ENCODE results near the gene PALLD.
"Not testable (repeated sequence)": the region's sequence is repeated elsewhere in the genome, so short reads cannot be mapped to it uniquely, and the experiment has no call there.

Gene PALLD

GRCh38 chr4:168804146-168804545, 307.3 kb downstream of the PALLD start:
- no peak for DNase-seq (ENCODE audit: extremely low read depth in 1 of 2, low read depth in 1 of 2)

GRCh38 chr4:168805341-168805740, 308.5 kb downstream of the PALLD start:
- DNase-seq (ENCODE audit: extremely low read depth in 1 of 2, low read depth in 1 of 2), result no peak

- not testable (repeated sequence) for DNase-seq (ENCODE audit: extremely low read depth in 1 of 2, low read depth in 1 of 2)
Measured at GRCh38 chr4:168806247-168806646, 309.4 kb downstream of the PALLD start.

GRCh38 chr4:168811207-168811606, 314.4 kb downstream of the PALLD start:
- no peak for DNase-seq (ENCODE audit: extremely low read depth in 1 of 2, low read depth in 1 of 2)

GRCh38 chr4:168811786-168812651, 315.2 kb downstream of the PALLD start:
- no peak for DNase-seq (ENCODE audit: extremely low read depth in 1 of 2, low read depth in 1 of 2)

GRCh38 chr4:168812806-168813205, 316.0 kb downstream of the PALLD start:
- no peak for DNase-seq (ENCODE audit: extremely low read depth in 1 of 2, low read depth in 1 of 2)

- no peak for DNase-seq (ENCODE audit: extremely low read depth in 1 of 2, low read depth in 1 of 2)
Measured at GRCh38 chr4:168813890-168814289, 317.0 kb downstream of the PALLD start.

- DNase-seq (ENCODE audit: extremely low read depth in 1 of 2, low read depth in 1 of 2), result no peak
Measured at GRCh38 chr4:168815379-168816345, 318.8 kb downstream of the PALLD start.

- DNase-seq (ENCODE audit: extremely low read depth in 1 of 2, low read depth in 1 of 2), result no peak
Measured at GRCh38 chr4:168817370-168817769, 320.5 kb downstream of the PALLD start.

GRCh38 chr4:168822481-168822880, 325.6 kb downstream of the PALLD start:
- no peak for DNase-seq (ENCODE audit: extremely low read depth in 1 of 2, low read depth in 1 of 2)

- DNase-seq (ENCODE audit: extremely low read depth in 1 of 2, low read depth in 1 of 2), result no peak
Measured at GRCh38 chr4:168825975-168826374, 329.1 kb downstream of the PALLD start.

GRCh38 chr4:168826620-168827019, 329.8 kb downstream of the PALLD start:
- no peak for DNase-seq (ENCODE audit: extremely low read depth in 1 of 2, low read depth in 1 of 2)

GRCh38 chr4:168830777-168831512, 334.1 kb downstream of the PALLD start:
- DNase-seq (ENCODE audit: extremely low read depth in 1 of 2, low read depth in 1 of 2), result no peak

- DNase-seq (ENCODE audit: extremely low read depth in 1 of 2, low read depth in 1 of 2), result no peak
Measured at GRCh38 chr4:168831585-168831918, 334.7 kb downstream of the PALLD start.

- peak; percentile 34 to 47 for DNase-seq (ENCODE audit: extremely low read depth in 1 of 2, low read depth in 1 of 2)
Measured at GRCh38 chr4:168831919-168832762, 335.3 kb downstream of the PALLD start.

GRCh38 chr4:168832763-168833575, 336.1 kb downstream of the PALLD start:
- no peak for DNase-seq (ENCODE audit: extremely low read depth in 1 of 2, low read depth in 1 of 2)

- no peak for DNase-seq (ENCODE audit: extremely low read depth in 1 of 2, low read depth in 1 of 2)
Measured at GRCh38 chr4:168833881-168834280, 337.0 kb downstream of the PALLD start.

- no peak for DNase-seq (ENCODE audit: extremely low read depth in 1 of 2, low read depth in 1 of 2)
Measured at GRCh38 chr4:168835880-168836454, 339.1 kb downstream of the PALLD start.

GRCh38 chr4:168836490-168836889, 339.6 kb downstream of the PALLD start:
- no peak for DNase-seq (ENCODE audit: extremely low read depth in 1 of 2, low read depth in 1 of 2)
